K562 (cell line): Measurements from ENCODE around the gene CYP4V2. TPM values are rescaled to one million over a fixed set of nuclear protein-coding genes. Genes with fewer than 3 reads are reported as not detected.

Source experiments
- ARNT ChIP-seq, 2 experiments: fragments of 450-650 bp; IDR thresholded peaks; 2 replicates each; pipeline ENCODE4 v1.6.1; 2016; ENCODE audit warnings: mild to moderate bottlenecking in 1 of 2
- ASH1L ChIP-seq: fragments of 450-650 bp; IDR thresholded peaks from 2 replicates; pipeline ENCODE4 v1.6.1; 2018; ENCODE audit warnings: borderline replicate concordance, mild to moderate bottlenecking, low read depth; ENCODE audit not compliant: partially characterized antibody
- CHD1 ChIP-seq: fragments of 200-600 bp; sonication (generic); IDR thresholded peaks from one replicate; pipeline ENCODE4 v1.6.1; 2012; ENCODE audit warnings: mild to moderate bottlenecking, moderate library complexity, low read length, inconsistent platforms
- CHD2 ChIP-seq: IDR thresholded peaks from 2 replicates; pipeline ENCODE4 v1.6.1; 2011; ENCODE audit warnings: low read depth, low read length
- E4F1 ChIP-seq: fragments of 250-450 bp; sonication (Bioruptor Pico); IDR thresholded peaks from 2 replicates; pipeline ENCODE4 v1.5.0; 2021; ENCODE audit warnings: mild to moderate bottlenecking, borderline replicate concordance
- EHMT2 ChIP-seq: fragments of 450-650 bp; IDR thresholded peaks from 2 replicates; pipeline ENCODE4 v1.6.1; 2018; ENCODE audit warnings: antibody characterized with exemption
- HMGXB4 ChIP-seq: sonication (generic); formaldehyde crosslinking; IDR thresholded peaks from 2 replicates; pipeline ENCODE4 v1.8.1; 2023; ENCODE audit warnings: mild to moderate bottlenecking, missing genetic modification reagents
- MAX ChIP-seq: sonication (generic); formaldehyde crosslinking; IDR thresholded peaks from 2 replicates; pipeline ENCODE4 v1.9.0; 2022; ENCODE audit warnings: mild to moderate bottlenecking, missing genetic modification reagents
- MTA3 ChIP-seq: fragments of 450-650 bp; formaldehyde crosslinking; IDR thresholded peaks from 2 replicates; pipeline ENCODE4 v1.6.1; 2017; ENCODE audit warnings: mild to moderate bottlenecking, borderline replicate concordance
- NELFE ChIP-seq: IDR thresholded peaks from 2 replicates; pipeline ENCODE4 v1.6.1; 2011; ENCODE audit warnings: mild to moderate bottlenecking; ENCODE audit not compliant: insufficient read depth, insufficient read length
- NFE2 ChIP-seq: IDR thresholded peaks from 2 replicates; pipeline ENCODE4 v1.6.1; 2014; ENCODE audit warnings: antibody characterized with exemption, low read depth
- SAFB ChIP-seq: fragments of 200-400 bp; formaldehyde crosslinking; IDR thresholded peaks from 2 replicates; pipeline ENCODE4 v1.6.1; 2017; ENCODE audit warnings: low read depth, low read length, borderline replicate concordance
- SP2 ChIP-seq: IDR thresholded peaks from 2 replicates; pipeline ENCODE4 v1.6.1; 2011; ENCODE audit warnings: mild to moderate bottlenecking, low read depth, low read length, moderate library complexity; ENCODE audit not compliant: poor library complexity, severe bottlenecking; ENCODE audit errors: extremely low read depth
- STAT5A ChIP-seq: IDR thresholded peaks from 2 replicates; pipeline ENCODE4 v1.6.1; 2012; ENCODE audit warnings: low read length, inconsistent platforms, borderline replicate concordance
- TGIF2 ChIP-seq: sonication (generic); formaldehyde crosslinking; IDR thresholded peaks from 2 replicates; pipeline ENCODE4 v1.8.1; 2022; ENCODE audit warnings: mild to moderate bottlenecking, missing genetic modification reagents, moderate library complexity
- ZHX1 ChIP-seq: fragments of 150-350 bp; conservative IDR thresholded peaks from 2 replicates; pipeline ENCODE4 v1.6.1; 2014; ENCODE audit warnings: low read length
- ZNF274 ChIP-seq: IDR thresholded peaks from 2 replicates; pipeline ENCODE4 v1.6.1; 2011; ENCODE audit warnings: low read depth, mild to moderate bottlenecking, low read length, moderate library complexity, borderline replicate concordance
- ZNF384 ChIP-seq: IDR thresholded peaks from 2 replicates; pipeline ENCODE4 v1.6.1; 2012; ENCODE audit warnings: low read depth, low read length, improper control_type of control experiment
- ZNF707 ChIP-seq: fragments of 250-450 bp; sonication (Bioruptor Pico); conservative IDR thresholded peaks from 2 replicates; pipeline ENCODE4 v1.8.0; 2022; ENCODE audit warnings: inconsistent platforms, mild to moderate bottlenecking, moderate library complexity
- ZNF785 ChIP-seq: fragments of 250-450 bp; sonication (Bioruptor Pico); IDR thresholded peaks from 2 replicates; pipeline ENCODE4 v1.4.0; 2020; ENCODE audit warnings: mild to moderate bottlenecking
- polyA plus RNA-seq, 8 experiments: library from polyadenylated mRNA; depleted of rRNA in 4 of 8; stranded (reverse) in 5 of 8; unstranded in 3 of 8; fragments of >200 nt; fragmentation: Nextera tagmentation in 2 of 8; fragmentation: Illumina TruSeq in 1 of 8; extraction: Ambion mirVana in 2 of 8; extraction: Trizol in 1 of 8; gene quantifications; 2 replicates each; pipeline versions ENCODE4 v1.2.1 to v1.2.3, GENCODE V29; 2011 to 2014; ENCODE audit warnings: inconsistent platforms in 1 of 8, missing spikeins in 1 of 8
- total RNA-seq, 7 experiments: library from RNA; depleted of rRNA in 6 of 7; stranded (reverse); fragments of >200 nt in 6 of 7; fragmentation: Illumina TruSeq in 2 of 7; extraction: Trizol in 2 of 7; gene quantifications; 2 replicates each; pipeline versions ENCODE4 v1.2.1 to v1.2.3, GENCODE V29; 2011 to 2021; ENCODE audit warnings: low replicate concordance in 1 of 7

CYP4V2 gene
- total and polyA plus RNA-seq, 9 of the 15 experiments (the other 6 are each of a cell fraction or from before 2014, with no cell fraction given) = 1.1 to 8.3 (median 3.9) TPM

GRCh38 chr4:186191200-186192065 is at the start of gene CYP4V2 (continued):
- TF ChIP-seq E4F1 (CRISPR knock-in tag) = no peak
- no peak for TF ChIP-seq ASH1L
- no peak for TF ChIP-seq SP2
- no peak; the same call in 1 of the 2 replicates for TF ChIP-seq STAT5A
- no peak for TF ChIP-seq ZHX1
- no peak for TF ChIP-seq NELFE
- no peak; the same call in none of the 2 replicates for TF ChIP-seq TGIF2 (CRISPR knock-in tag)
- no peak for TF ChIP-seq ZNF785
- TF ChIP-seq EHMT2 = no peak
- peak; percentile 27 for TF ChIP-seq CHD1
- TF ChIP-seq ZNF274 = no peak
- TF ChIP-seq MAX (CRISPR knock-in tag) = peak; percentile 60
- peak; percentile 70; the same call in 1 of the 2 replicates for TF ChIP-seq HMGXB4 (CRISPR knock-in tag)
- TF ChIP-seq ZNF384 = no peak
- TF ChIP-seq ZNF707 (CRISPR knock-in tag) = no peak
- no peak for TF ChIP-seq ARNT (IDR thresholded peaks at IDR 0.05)
- TF ChIP-seq NFE2 = no peak
- TF ChIP-seq CHD2 = no peak
- peak; percentile 95 for TF ChIP-seq SAFB
- TF ChIP-seq MTA3 = 0 out of 2 replicates have a peak, but pooled peaks have one; percentile 83
